Thyroid gland (tissue), 4 donors: Measurements from ENCODE around the gene NECAB2. TPM values are rescaled to one million over a fixed set of nuclear protein-coding genes. Genes with fewer than 3 reads are reported as not detected.

Experiments
- DNase-seq, 2 donors: peaks; one replicate each; pipeline ENCODE4 v3.0.0-alpha.2; 2019
- H3K27ac ChIP-seq, 3 donors: fragments of 200-600 bp; sonication (generic); 1 replicate in 2 of 3; 2 replicates in 1 of 3; pipeline ENCODE4 v1.5.1; 2016 to 2019; ENCODE audit warnings: mild to moderate bottlenecking in 1 of 3, moderate library complexity in 1 of 3
- H3K27me3 ChIP-seq: fragments of 200-600 bp; sonication (generic); one replicate; pipeline ENCODE4 v1.5.1; 2019
- H3K36me3 ChIP-seq, 2 donors: fragments of 200-600 bp; sonication (generic); one replicate each; pipeline ENCODE4 v1.5.1; 2016 to 2019
- H3K4me1 ChIP-seq, 2 donors: fragments of 200-600 bp; sonication (generic); one replicate each; pipeline ENCODE4 v1.5.1; 2017 to 2019
- H3K4me3 ChIP-seq, 3 donors: fragments of 200-600 bp; sonication (generic); replicated peaks in 1 of 3; 1 replicate in 2 of 3; 2 replicates in 1 of 3; pipeline ENCODE4 v1.5.1; 2016; ENCODE audit warnings: mild to moderate bottlenecking in 1 of 3
- H3K9me3 ChIP-seq: fragments of 200-600 bp; sonication (generic); one replicate; pipeline ENCODE4 v1.5.1; 2017
- POLR2A ChIP-seq, 2 donors: fragments of 450-650 bp; IDR thresholded peaks; one replicate each; pipeline ENCODE4 v1.6.1; 2017; ENCODE audit warnings: antibody characterized with exemption in 2 of 2, mild to moderate bottlenecking in 2 of 2, moderate library complexity in 1 of 2
- WGBS, 2 donors: methylation state at CpG; one replicate each; pipeline ENCODE4 v1.1.5; 2017; 5-methylcytosine and 5-hydroxymethylcytosine counted together
- intact Hi-C: fragments of 100-400 bp; cut with DNase I; formaldehyde crosslinking; loops from one replicate; pipeline ENCODE4 v1.15.1; 2023
- total RNA-seq, 4 donors: library from RNA; depleted of rRNA; stranded (reverse); fragments of >200 nt; gene quantifications; one replicate each; pipeline ENCODE4 v1.2.3, GENCODE V29; 2016
- TF ChIP-seq, protein P1 (sequence below), 6 experiments: fragments of 200-600 bp in 3 of 6; fragments of 450-650 bp in 3 of 6; sonication (generic) in 3 of 6; IDR thresholded peaks; one replicate each; pipeline ENCODE4 v1.5.1; 2016 to 2019; ENCODE audit warnings: antibody characterized with exemption in 6 of 6, mild to moderate bottlenecking in 2 of 6, inconsistent platforms in 1 of 6, moderate library complexity in 1 of 6

The NECAB2 gene
- total RNA-seq, 4 donors from 2014 or later, result 0.63 to 0.94 TPM; not detected in 2

DNA sequence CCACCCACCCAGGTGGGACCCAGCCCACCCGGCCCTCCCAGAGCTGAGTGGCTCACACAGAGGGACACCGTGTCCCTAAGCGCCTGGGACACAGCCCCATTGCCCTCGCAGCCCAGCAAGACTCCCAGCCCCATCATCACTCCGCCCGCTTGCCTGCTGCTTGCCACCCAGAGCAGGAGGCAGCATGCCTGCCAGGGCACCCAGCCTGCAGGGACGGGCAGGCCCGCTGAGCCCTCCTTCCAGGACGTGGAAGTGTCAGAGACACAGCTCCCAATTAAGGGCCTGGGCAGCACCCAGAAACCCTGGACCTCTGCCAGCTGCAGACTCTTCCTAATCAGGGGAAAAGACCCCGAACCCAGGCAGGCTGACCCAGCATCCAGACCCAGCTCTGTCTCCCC lies 32.2 kb upstream of the NECAB2 start:
- Histone ChIP-seq H3K4me3 (no peak overlapping the region), H3K9me3 (no peaks in the 10 kb centered on the region), H3K27me3 (no peaks in the 10 kb centered on the region), H3K36me3 (no peaks in the 10 kb centered on the region), H3K27ac (no peak overlapping the region), H3K4me1 (no peaks in the 10 kb centered on the region)
- 65 to 100% methylated on average over 1 to 2 of the region's 10 CpGs for WGBS, 2 donors
- TF ChIP-seq, protein P1, sequence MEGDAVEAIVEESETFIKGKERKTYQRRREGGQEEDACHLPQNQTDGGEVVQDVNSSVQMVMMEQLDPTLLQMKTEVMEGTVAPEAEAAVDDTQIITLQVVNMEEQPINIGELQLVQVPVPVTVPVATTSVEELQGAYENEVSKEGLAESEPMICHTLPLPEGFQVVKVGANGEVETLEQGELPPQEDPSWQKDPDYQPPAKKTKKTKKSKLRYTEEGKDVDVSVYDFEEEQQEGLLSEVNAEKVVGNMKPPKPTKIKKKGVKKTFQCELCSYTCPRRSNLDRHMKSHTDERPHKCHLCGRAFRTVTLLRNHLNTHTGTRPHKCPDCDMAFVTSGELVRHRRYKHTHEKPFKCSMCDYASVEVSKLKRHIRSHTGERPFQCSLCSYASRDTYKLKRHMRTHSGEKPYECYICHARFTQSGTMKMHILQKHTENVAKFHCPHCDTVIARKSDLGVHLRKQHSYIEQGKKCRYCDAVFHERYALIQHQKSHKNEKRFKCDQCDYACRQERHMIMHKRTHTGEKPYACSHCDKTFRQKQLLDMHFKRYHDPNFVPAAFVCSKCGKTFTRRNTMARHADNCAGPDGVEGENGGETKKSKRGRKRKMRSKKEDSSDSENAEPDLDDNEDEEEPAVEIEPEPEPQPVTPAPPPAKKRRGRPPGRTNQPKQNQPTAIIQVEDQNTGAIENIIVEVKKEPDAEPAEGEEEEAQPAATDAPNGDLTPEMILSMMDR (IDR thresholded peaks at IDR 0.05), result no peak
- TF ChIP-seq POLR2A (IDR thresholded peaks at IDR 0.05), result no peak
- intact Hi-C loops, result no loop called here
- no peak for DNase-seq

- WGBS, 2 donors, result 87 to 89% methylated on average over 19 of the region's 19 CpGs
- Histone ChIP-seq H3K27me3 (no peaks in the 10 kb centered on the region), H3K27ac (no peak overlapping the region), H3K4me3 (no peak overlapping the region), H3K4me1 (no peaks in the 10 kb centered on the region), H3K36me3 (no peaks in the 10 kb centered on the region), H3K9me3 (no peaks in the 10 kb centered on the region)
- no peak for DNase-seq
- no peak for TF ChIP-seq POLR2A (IDR thresholded peaks at IDR 0.05)
- TF ChIP-seq, protein P1 (IDR thresholded peaks at IDR 0.05), result no peak
- intact Hi-C loops, result no loop called here
Observed at GRCh38 chr16:83936581-83937165, 31.4 kb upstream of the NECAB2 start.

- Histone ChIP-seq H3K4me3 (no peak overlapping the region), H3K4me1 (no peaks in the 10 kb centered on the region), H3K36me3 (no peaks in the 10 kb centered on the region), H3K27ac (no peak overlapping the region), H3K27me3 (no peaks in the 10 kb centered on the region), H3K9me3 (no peaks in the 10 kb centered on the region)
- intact Hi-C loops, result no loop called here
- 92 to 98% methylated on average over 2 of the region's 2 CpGs for WGBS, 2 donors
- TF ChIP-seq, protein P1 (IDR thresholded peaks at IDR 0.05), result no peak
- no peak for TF ChIP-seq POLR2A (IDR thresholded peaks at IDR 0.05)
- no peak for DNase-seq
Observed at GRCh38 chr16:83937267-83937666, 30.8 kb upstream of the NECAB2 start.

GRCh38 chr16:83937922-83938885 lies 29.8 kb upstream of the NECAB2 start:
- H3K36me3 ChIP-seq, result no peaks in the 10 kb centered on the region
- 93 to 96% methylated on average over 18 of the region's 18 CpGs for WGBS, 2 donors

More at GRCh38 chr16:83937922-83938885, 29.8 kb upstream of the NECAB2 start:
- TF ChIP-seq, protein P1 (IDR thresholded peaks at IDR 0.05), result no peak
- TF ChIP-seq POLR2A (IDR thresholded peaks at IDR 0.05), result no peak
- intact Hi-C loops, result no loop called here
- H3K4me1 ChIP-seq, result no peaks in the 10 kb centered on the region
- no peak overlapping the region for H3K4me3 ChIP-seq
- no peak overlapping the region for H3K27ac ChIP-seq
- no peaks in the 10 kb centered on the region for H3K27me3 ChIP-seq
- H3K9me3 ChIP-seq, result no peaks in the 10 kb centered on the region
- DNase-seq, result no peak
